Right ventricle myocardium inferior (tissue), 1 donor: ENCODE measurements around the gene AMY1A. TPM values are rescaled to one million over a fixed set of nuclear protein-coding genes. Genes with fewer than 3 reads are reported as not detected.
"Not testable (repeated sequence)": the region's sequence is repeated elsewhere in the genome, so short reads cannot be mapped to it uniquely, and the experiment has no call there.

Source experiments
- ATAC-seq: fragments of 200-7000 bp; cut with Tn5 transposase; one replicate; pipeline ENCODE4 v1.9.1; 2020; ENCODE audit warnings: mild to moderate bottlenecking, moderate library complexity
- DNase-seq: peaks from one replicate; pipeline ENCODE4 v3.0.0; 2021; ENCODE audit errors: missing footprints
- intact Hi-C: fragments of 100-400 bp; cut with DNase I; formaldehyde crosslinking; loops from one replicate; pipeline ENCODE4 v1.11.0; 2022
- long read RNA-seq: library from polyadenylated mRNA; unstranded; transcript quantifications from one replicate; pipeline ENCODE4 v2.0.0, GENCODE V29; 2021
- total RNA-seq: library from RNA; stranded (reverse); fragmentation: NEBNext Ultra II Directional; extraction: Animal tissue kit (Norgen Biotek cat#: 25700); gene quantifications from one replicate; pipeline ENCODE4 v1.2.1, GENCODE V29; 2021
- donor health status: DM: no; HTN: yes; CAD: no; lungs with severe emphysema.

AMY1A gene
- not detected for total RNA-seq
- long read RNA-seq = 0 reads

GRCh38 chr1:103655460-103655859 is at the start of gene AMY1A:
TSS of gene AMY1A (plus strand) at chr1:103655760. CDS start at chr1:103656331, 571 bp downstream.
- DNase-seq, intact Hi-C loops, ATAC-seq: not testable (repeated sequence)

GRCh38 chr1:103616362-103616761 is 39.2 kb upstream of the AMY1A start:
- DNase-seq (no peak), ATAC-seq (no peak)
- intact Hi-C loops = no loop called here

DNA sequence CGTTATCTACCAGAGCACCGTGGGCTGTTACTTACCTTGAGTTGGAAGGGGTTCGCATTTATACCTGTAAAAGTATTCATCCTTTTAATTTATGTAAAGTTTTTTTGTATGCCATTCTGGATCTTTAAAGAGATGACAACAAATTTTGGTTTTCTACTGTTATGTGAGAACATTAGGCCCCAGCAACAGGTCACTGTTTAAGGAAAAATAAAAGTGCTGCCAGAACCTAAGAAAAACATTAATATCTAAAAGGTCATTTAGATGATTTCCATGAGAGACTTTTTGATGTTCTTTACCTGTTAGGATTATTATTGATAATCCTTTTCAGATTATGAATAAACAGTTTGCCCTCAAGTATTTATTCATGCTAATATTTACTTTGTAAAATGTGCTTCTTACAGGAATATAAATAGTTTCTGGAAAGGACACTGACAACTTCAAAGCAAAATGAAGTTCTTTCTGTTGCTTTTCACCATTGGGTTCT is 38.5 kb upstream of the AMY1A start, which contains the start of gene AMY2A:
Gene AMY2A (plus strand): TSS at position 434 of the 484 bp plus-strand sequence. CDS start 14 bp downstream, at position 448.
- DNase-seq, intact Hi-C loops, ATAC-seq: not testable (repeated sequence)

GRCh38 chr1:103627436-103627835 is 28.1 kb upstream of the AMY1A start:
- ATAC-seq, DNase-seq, intact Hi-C loops: not testable (repeated sequence)

GRCh38 chr1:103641194-103641593 is 14.4 kb upstream of the AMY1A start:
- DNase-seq, ATAC-seq, intact Hi-C loops: not testable (repeated sequence)

- ATAC-seq, intact Hi-C loops: not testable (repeated sequence)
Observed at GRCh38 chr1:103643908-103644307, 11.7 kb upstream of the AMY1A start.

DNA sequence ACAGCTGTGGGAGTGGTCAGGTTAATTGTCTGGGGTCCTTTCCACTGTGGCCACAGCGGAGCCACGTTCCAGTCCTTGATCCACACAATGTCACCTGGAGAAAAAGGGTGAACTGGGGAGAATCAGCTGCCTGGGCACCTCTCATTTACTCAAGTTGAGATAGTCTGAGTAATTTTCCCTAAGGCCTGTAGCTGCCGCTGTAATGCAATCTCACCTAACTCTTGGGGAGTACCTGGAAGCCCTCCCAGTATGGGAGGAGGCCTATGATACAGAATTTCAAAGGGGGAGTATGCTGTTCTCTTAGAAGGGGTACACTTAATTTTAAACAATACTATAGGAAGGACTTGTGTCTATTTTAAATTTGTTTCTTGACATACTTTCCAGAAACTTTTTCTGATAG is 5.3 kb upstream of the AMY1A start:
- intact Hi-C loops, DNase-seq, ATAC-seq: not testable (repeated sequence)

More at GRCh38 chr1:103643908-103644307, 11.7 kb upstream of the AMY1A start:
- not testable (repeated sequence) for DNase-seq

DNA sequence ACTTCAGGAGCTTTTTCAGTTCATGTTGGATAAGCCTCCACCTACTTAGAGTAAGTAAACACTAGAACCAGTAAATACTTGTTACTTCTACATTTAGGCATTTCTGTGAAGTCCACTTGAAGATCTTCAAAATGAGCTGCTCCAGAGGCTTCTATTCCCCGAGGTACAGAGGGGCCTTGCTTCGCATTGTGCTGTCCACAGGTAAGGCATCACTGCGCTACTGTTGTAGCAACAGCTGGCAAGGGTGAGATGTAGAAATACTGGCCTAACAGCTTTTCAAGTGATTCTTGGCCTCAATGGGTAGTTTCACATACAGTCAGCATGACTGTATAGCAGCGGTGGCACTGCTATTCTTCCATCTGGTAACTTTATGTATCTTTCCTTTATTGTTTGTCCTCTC is 4.7 kb upstream of the AMY1A start:
- DNase-seq, intact Hi-C loops, ATAC-seq: not testable (repeated sequence)

DNA sequence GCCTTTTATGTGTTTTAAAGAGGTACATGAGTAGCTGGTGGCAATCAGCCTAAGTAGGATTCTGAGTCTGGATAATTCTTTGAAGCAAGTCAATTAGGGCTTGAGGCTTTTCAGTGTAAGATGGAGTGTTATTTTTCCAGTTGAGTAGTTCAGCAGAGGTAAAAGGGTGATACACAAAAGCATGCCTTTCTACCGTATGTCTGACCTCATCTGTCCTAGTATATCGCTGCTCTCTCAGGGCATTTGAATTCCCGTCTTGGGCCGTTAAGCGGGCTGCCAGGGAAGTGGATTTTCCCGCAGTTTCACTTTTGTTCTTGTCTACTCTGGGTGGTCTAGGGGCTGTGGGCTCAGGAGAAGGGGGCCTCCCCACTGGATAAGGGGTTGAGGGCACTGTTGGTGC is 1.4 kb upstream of the AMY1A start:
- DNase-seq, intact Hi-C loops, ATAC-seq: not testable (repeated sequence)

GRCh38 chr1:103676335-103676734 is 20.8 kb downstream of the AMY1A start:
- intact Hi-C loops, ATAC-seq, DNase-seq: not testable (repeated sequence)

DNA sequence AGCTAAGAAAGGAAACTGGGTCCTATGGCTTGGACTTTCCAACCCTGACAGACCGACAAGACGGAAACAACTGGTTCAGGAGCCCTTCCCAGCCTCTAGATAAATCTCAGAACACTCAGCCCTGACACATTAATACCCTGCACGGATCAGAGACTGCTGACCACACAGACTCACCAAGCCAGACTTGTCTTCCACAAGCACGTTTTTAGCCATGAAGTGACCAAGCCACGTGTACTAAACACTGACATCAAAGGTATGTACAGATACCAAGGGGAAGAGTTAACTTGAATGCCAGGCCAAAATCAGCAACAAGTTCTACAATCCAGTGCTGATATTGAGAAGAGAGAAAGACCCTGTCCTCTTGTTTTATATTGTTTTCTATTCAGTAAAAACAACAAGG is 40.5 kb downstream of the AMY1A start, which contains the start of gene AMY1B:
Gene AMY1B (minus strand): TSS at position 101 of the 400 bp plus-strand sequence. CDS start 571 bp downstream, outside the sequence.
- ATAC-seq, DNase-seq, intact Hi-C loops: not testable (repeated sequence)

GRCh38 chr1:103697430-103697829 is 41.9 kb downstream of the AMY1A start:
- intact Hi-C loops, DNase-seq, ATAC-seq: not testable (repeated sequence)

DNA sequence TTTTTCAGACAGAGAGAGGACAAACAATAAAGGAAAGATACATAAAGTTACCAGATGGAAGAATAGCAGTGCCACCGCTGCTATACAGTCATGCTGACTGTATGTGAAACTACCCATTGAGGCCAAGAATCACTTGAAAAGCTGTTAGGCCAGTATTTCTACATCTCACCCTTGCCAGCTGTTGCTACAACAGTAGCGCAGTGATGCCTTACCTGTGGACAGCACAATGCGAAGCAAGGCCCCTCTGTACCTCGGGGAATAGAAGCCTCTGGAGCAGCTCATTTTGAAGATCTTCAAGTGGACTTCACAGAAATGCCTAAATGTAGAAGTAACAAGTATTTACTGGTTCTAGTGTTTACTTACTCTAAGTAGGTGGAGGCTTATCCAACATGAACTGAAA is 45.1 kb downstream of the AMY1A start:
- intact Hi-C loops, DNase-seq, ATAC-seq: not testable (repeated sequence)

DNA sequence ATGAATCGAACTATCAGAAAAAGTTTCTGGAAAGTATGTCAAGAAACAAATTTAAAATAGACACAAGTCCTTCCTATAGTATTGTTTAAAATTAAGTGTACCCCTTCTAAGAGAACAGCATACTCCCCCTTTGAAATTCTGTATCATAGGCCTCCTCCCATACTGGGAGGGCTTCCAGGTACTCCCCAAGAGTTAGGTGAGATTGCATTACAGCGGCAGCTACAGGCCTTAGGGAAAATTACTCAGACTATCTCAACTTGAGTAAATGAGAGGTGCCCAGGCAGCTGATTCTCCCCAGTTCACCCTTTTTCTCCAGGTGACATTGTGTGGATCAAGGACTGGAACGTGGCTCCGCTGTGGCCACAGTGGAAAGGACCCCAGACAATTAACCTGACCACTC is 45.7 kb downstream of the AMY1A start:
- DNase-seq, ATAC-seq, intact Hi-C loops: not testable (repeated sequence)

DNA sequence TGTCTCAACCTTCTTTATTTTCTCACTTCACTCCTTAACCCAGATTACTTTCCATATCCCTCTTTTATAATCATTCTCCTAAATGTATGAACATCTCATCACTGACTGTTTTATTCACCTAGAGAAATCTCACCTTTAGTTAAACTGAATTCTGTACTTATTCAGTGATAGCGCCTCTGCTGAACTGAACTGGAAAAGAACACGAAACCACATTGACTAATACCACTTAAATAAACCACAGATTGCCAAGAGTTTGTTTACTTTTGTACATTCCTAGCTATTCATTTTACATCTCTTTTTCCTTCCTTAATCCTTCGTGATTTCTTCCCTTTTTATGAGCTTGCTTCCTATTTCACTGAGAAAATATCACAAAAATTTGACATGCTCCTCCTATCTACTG is 52.1 kb downstream of the AMY1A start:
- ATAC-seq, intact Hi-C loops, DNase-seq: not testable (repeated sequence)

DNA sequence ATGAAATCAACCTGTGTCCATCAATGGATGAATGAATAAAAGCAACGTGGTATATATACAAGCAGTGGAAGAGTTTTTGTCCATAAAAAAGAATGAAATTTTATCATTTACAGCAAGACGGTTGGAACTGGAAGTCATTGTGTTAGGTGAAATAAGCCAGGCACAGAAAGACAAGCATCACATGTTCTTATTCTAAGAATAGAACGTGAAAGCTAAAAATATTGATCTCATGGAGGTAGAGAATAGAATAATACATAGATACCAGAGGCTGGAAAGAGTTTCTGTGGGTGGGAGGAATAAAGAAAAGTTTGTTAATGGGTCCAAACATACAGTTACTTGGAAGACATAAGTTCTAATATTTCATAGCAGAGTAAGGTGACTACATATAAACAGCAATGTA is 54.8 kb downstream of the AMY1A start:
- intact Hi-C loops, ATAC-seq, DNase-seq: not testable (repeated sequence)

Other genes with a start within 250 kb of the AMY1A start
- gene RNPC3, start 130.1 kb upstream of the AMY1A start, total RNA-seq = 15.8 TPM
- 15.1 TPM for gene AMY2B, start 84.2 kb upstream of the AMY1A start, total RNA-seq
- gene AMY2A, start 38.3 kb upstream of the AMY1A start, total RNA-seq = not detected
- gene AMY1B, start 40.5 kb downstream of the AMY1A start, total RNA-seq = not detected
- not detected for gene AMY1C, start 94.1 kb downstream of the AMY1A start, total RNA-seq